ENCODE data around the gene CFAP410. TPM values are rescaled to one million over a fixed set of nuclear protein-coding genes. Genes with fewer than 3 reads are reported as not detected.

The CFAP410 gene
- total RNA-seq, 1 donor from 2014 or later, result 27.6 TPM

- TF ChIP-seq CTCF (IDR thresholded peaks at IDR 0.05; ENCODE audit: unreplicated experiment), result no peak
- Mint-ChIP-seq H3K27ac (no peak overlapping the region), H3K4me1 (peaks cover 25% of the 10 kb centered on the region), H3K9me3 (no peaks in the 10 kb centered on the region), H3K36me3 (peaks cover 2% of the 10 kb centered on the region), H3K4me3 (no peak overlapping the region), H3K27me3 (ENCODE audit: low read depth) (no peaks in the 10 kb centered on the region)
- no peak for DNase-seq (ENCODE audit: low spot score in 2 of 2, unreplicated experiment in 2 of 2)
These were observed 3.7 kb downstream of the CFAP410 start for GRCh38 chr21:44335266-44336059.

DNA sequence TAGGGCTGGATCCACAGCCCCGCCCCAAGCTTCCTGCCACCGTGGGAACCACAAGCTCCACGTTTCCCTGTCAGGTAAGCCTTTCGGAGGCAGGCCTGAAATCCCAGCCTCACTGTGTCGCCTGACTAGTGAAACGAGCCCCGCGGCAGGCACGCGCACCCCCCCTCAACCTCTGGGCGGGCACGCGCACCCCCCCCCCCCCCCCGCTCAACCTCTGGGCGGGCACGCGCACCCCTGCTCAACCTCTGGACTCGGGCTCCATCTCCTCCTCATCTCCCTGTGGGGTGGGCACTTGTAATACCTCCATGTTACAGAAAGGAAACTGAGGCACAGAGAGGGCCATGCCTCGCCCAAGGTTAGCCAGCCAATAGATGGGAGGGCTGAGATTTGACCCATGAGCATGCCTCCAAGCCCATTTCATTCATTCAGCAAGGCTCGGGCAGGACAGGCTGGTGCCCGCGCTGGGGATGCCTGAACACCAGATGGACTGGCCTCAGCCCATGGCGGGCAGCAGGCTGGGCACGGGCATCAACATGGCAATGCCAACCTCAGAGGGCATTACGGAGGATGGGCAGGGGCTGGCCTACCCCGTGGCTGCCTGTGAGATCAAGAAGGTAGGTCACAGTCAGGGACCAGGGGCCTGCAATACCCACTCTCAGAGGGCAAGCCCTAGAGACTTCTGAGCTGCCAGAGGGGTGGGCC lies 4.7 kb downstream of the CFAP410 start:
- H3K27me3 Mint-ChIP-seq (ENCODE audit: low read depth), result no peaks in the 10 kb centered on the region
- H3K27ac Mint-ChIP-seq, result no peak overlapping the region
- H3K9me3 Mint-ChIP-seq, result no peaks in the 10 kb centered on the region
- TF ChIP-seq CTCF (IDR thresholded peaks at IDR 0.05; ENCODE audit: unreplicated experiment), result no peak
- H3K4me1 Mint-ChIP-seq, result peaks cover 17% of the 10 kb centered on the region
- H3K4me3 Mint-ChIP-seq, result no peak overlapping the region
- DNase-seq (ENCODE audit: low spot score in 2 of 2, unreplicated experiment in 2 of 2), result no peak
- peaks cover 2% of the 10 kb centered on the region for H3K36me3 Mint-ChIP-seq

GRCh38 chr21:44333509-44334328 lies 5.5 kb downstream of the CFAP410 start:
- DNase-seq (ENCODE audit: low spot score in 2 of 2, unreplicated experiment in 2 of 2), result no peak
- no peak overlapping the region for H3K27ac Mint-ChIP-seq
- peaks cover 16% of the 10 kb centered on the region for H3K4me1 Mint-ChIP-seq
- H3K4me3 Mint-ChIP-seq, result no peak overlapping the region
- no peaks in the 10 kb centered on the region for H3K9me3 Mint-ChIP-seq
- peaks cover 2% of the 10 kb centered on the region for H3K36me3 Mint-ChIP-seq
- no peaks in the 10 kb centered on the region for H3K27me3 Mint-ChIP-seq (ENCODE audit: low read depth)
- no peak for TF ChIP-seq CTCF (IDR thresholded peaks at IDR 0.05; ENCODE audit: unreplicated experiment)

DNA sequence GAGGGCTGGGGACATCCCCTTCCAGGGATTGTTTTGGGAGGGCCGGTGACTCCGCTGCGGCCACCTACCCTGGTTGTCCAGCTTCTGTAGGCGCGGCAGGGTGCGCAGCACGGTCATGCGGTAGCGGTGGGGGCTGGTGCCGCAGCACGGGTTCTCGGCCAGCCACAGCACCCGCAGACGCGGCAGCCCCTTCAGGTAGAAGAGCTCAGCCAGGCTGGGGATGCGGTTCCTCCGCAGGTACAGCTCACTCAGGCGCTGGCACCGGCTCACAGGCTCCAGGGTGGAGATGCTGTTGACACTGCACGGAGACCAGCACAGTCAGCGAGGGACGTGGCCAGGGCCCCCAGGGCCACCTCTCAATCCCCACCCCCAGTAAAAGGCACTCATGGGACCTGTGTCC lies 6.2 kb downstream of the CFAP410 start:
- Mint-ChIP-seq H3K27ac (no peak overlapping the region), H3K4me3 (no peak overlapping the region), H3K27me3 (ENCODE audit: low read depth) (no peaks in the 10 kb centered on the region), H3K36me3 (peaks cover 2% of the 10 kb centered on the region), H3K9me3 (no peaks in the 10 kb centered on the region), H3K4me1 (peaks cover 11% of the 10 kb centered on the region)
- no peak for DNase-seq (ENCODE audit: low spot score in 2 of 2, unreplicated experiment in 2 of 2)
- no peak for TF ChIP-seq CTCF (IDR thresholded peaks at IDR 0.05; ENCODE audit: unreplicated experiment)

- no peak for DNase-seq (ENCODE audit: low spot score in 2 of 2, unreplicated experiment in 2 of 2)
- Mint-ChIP-seq H3K9me3 (no peaks in the 10 kb centered on the region), H3K4me3 (no peak overlapping the region), H3K36me3 (peaks cover 2% of the 10 kb centered on the region), H3K27me3 (ENCODE audit: low read depth) (no peaks in the 10 kb centered on the region), H3K4me1 (peaks cover 5% of the 10 kb centered on the region), H3K27ac (no peak overlapping the region)
- TF ChIP-seq CTCF (IDR thresholded peaks at IDR 0.05; ENCODE audit: unreplicated experiment), result no peak
These were observed 6.8 kb downstream of the CFAP410 start for GRCh38 chr21:44332383-44332782.

Data from mesothelial cell of epicardium (in vitro differentiated cells).